Loucy (cell line): Measurements from ENCODE around the gene TMED8.

Experiments used
- H2AFZ ChIP-seq: fragments of 200-600 bp; sonication (generic); 2 replicates; pipeline ENCODE4 v1.6.0; 2016; ENCODE audit warnings: antibody characterized with exemption, mild to moderate bottlenecking, low read length, moderate library complexity
- H3F3A ChIP-seq: fragments of 200-600 bp; 2 replicates; pipeline ENCODE4 v1.6.0; 2016; ENCODE audit warnings: antibody characterized with exemption, low read depth, mild to moderate bottlenecking
- H3K27me3 ChIP-seq: fragments of 200-600 bp; sonication (generic); 2 replicates; pipeline ENCODE4 v1.6.1; 2014; ENCODE audit warnings: low read length, mild to moderate bottlenecking; ENCODE audit not compliant: insufficient read depth, poor library complexity, severe bottlenecking
- H3K36me3 ChIP-seq: fragments of 200-600 bp; sonication (generic); 2 replicates; pipeline ENCODE4 v1.6.1; 2016; ENCODE audit warnings: low read length; ENCODE audit not compliant: insufficient read depth
- H3K4me1 ChIP-seq: fragments of 200-600 bp; sonication (generic); 2 replicates; pipeline ENCODE4 v1.5.1; 2014; ENCODE audit warnings: low read length, mild to moderate bottlenecking; ENCODE audit not compliant: insufficient read depth, poor library complexity, severe bottlenecking
- H3K4me2 ChIP-seq: fragments of 200-600 bp; sonication (generic); 2 replicates; pipeline ENCODE4 v1.6.0; 2014; ENCODE audit warnings: antibody characterized with exemption, low read length, low read depth, mild to moderate bottlenecking; ENCODE audit not compliant: poor library complexity, severe bottlenecking
- H3K4me3 ChIP-seq: fragments of 200-600 bp; sonication (generic); 2 replicates; pipeline ENCODE4 v1.5.1; 2014; ENCODE audit warnings: low read length, mild to moderate bottlenecking, mixed read lengths; ENCODE audit not compliant: poor library complexity, severe bottlenecking
- H3K79me2 ChIP-seq: fragments of 200-600 bp; sonication (generic); 2 replicates; pipeline ENCODE4 v1.6.1; 2014; ENCODE audit warnings: low read length; ENCODE audit not compliant: insufficient read depth
- H3K9ac ChIP-seq: fragments of 200-600 bp; sonication (generic); 2 replicates; pipeline ENCODE4 v1.6.0; 2014; ENCODE audit warnings: mild to moderate bottlenecking, low read depth, low read length, moderate library complexity; ENCODE audit not compliant: poor library complexity, severe bottlenecking
- H3K9me2 ChIP-seq: fragments of 200-600 bp; sonication (generic); replicated peaks from 2 replicates; pipeline ENCODE4 v1.6.1; 2016; ENCODE audit warnings: low read depth, low read length, mixed read lengths
- H3K9me3 ChIP-seq: fragments of 200-600 bp; sonication (generic); 2 replicates; pipeline ENCODE4 v1.6.1; 2014; ENCODE audit warnings: mild to moderate bottlenecking, antibody characterized with exemption, low read length, low read depth; ENCODE audit not compliant: insufficient read depth
- H4K20me1 ChIP-seq: fragments of 200-600 bp; sonication (generic); 2 replicates; pipeline ENCODE4 v1.6.0; 2014; ENCODE audit warnings: antibody characterized with exemption, low read length, mild to moderate bottlenecking; ENCODE audit not compliant: insufficient read depth, poor library complexity, severe bottlenecking
- CTCF ChIP-seq: fragments of 200-600 bp; sonication (generic); conservative IDR thresholded peaks from 2 replicates; pipeline ENCODE4 v1.5.1; 2014; ENCODE audit warnings: mild to moderate bottlenecking, antibody characterized with exemption, low read length
- EZH2phosphoT487 ChIP-seq: fragments of 200-600 bp; IDR thresholded peaks from 2 replicates; pipeline ENCODE4 v1.6.1; 2018; ENCODE audit warnings: antibody characterized with exemption, mild to moderate bottlenecking, moderate library complexity, borderline replicate concordance

TMED8 gene

DNA sequence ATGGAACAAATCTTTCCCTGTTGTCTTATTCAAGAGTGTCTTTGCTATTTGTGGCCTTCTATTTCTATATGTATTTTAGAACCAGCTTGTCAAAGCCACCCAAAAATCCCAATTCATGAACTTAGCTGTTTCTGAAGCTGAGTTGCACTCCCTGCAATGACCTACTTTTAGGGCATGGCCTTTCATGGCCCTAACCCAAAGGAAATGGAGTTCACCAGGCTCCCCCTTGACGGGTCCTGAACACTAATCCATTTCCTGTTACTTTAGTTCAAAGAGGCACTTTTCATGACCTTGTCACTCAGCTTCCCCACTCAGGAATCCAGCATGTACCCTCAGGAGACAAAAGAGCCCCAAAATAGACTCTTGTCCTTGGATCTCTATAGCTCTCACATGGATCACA is 7.6 kb downstream of the TMED8 start:
- no peaks in the 10 kb centered on the region for H4K20me1 ChIP-seq
- H3K9me3 ChIP-seq = no peaks in the 10 kb centered on the region
- peaks cover 38% of the 10 kb centered on the region for H3K4me1 ChIP-seq
- peak overlapping the region; percentile 10 for H3K9ac ChIP-seq
- TF ChIP-seq EZH2phosphoT487 (no peak), CTCF (no peak)
- no peaks in the 10 kb centered on the region for H3K9me2 ChIP-seq
- H3K27me3 ChIP-seq = no peaks in the 10 kb centered on the region
- no peaks in the 10 kb centered on the region for H3K36me3 ChIP-seq
- peak overlapping the region; percentile 55 for H3K4me2 ChIP-seq
- H3F3A ChIP-seq = 0 out of 2 replicates have a peak, but pooled peaks cover 8% of the 10 kb centered on the region
- peaks cover 11% of the 10 kb centered on the region; the same call in 1 of the 2 replicates for H3K79me2 ChIP-seq
- H3K4me3 ChIP-seq = peak overlapping the region; percentile 37
- H2AFZ ChIP-seq = no peak overlapping the region

- no peaks in the 10 kb centered on the region for H4K20me1 ChIP-seq
- no peaks in the 10 kb centered on the region for H3F3A ChIP-seq
- H3K36me3 ChIP-seq = no peaks in the 10 kb centered on the region
- H3K79me2 ChIP-seq = no peaks in the 10 kb centered on the region
- peaks cover 6% of the 10 kb centered on the region for H3K4me1 ChIP-seq
- H3K27me3 ChIP-seq = no peaks in the 10 kb centered on the region
- no peak overlapping the region for H3K9ac ChIP-seq
- H3K4me3 ChIP-seq = no peak overlapping the region
- no peaks in the 10 kb centered on the region for H3K9me2 ChIP-seq
- no peaks in the 10 kb centered on the region for H3K9me3 ChIP-seq
- no peak overlapping the region for H3K4me2 ChIP-seq
- H2AFZ ChIP-seq = no peak overlapping the region
- TF ChIP-seq CTCF (no peak), EZH2phosphoT487 (no peak)
These were observed 12.7 kb downstream of the TMED8 start for GRCh38 chr14:77364146-77364545.

GRCh38 chr14:77359626-77360025 is 17.3 kb downstream of the TMED8 start:
- H4K20me1 ChIP-seq = no peaks in the 10 kb centered on the region
- H3K4me1 ChIP-seq = no peaks in the 10 kb centered on the region
- H3F3A ChIP-seq = no peaks in the 10 kb centered on the region
- no peaks in the 10 kb centered on the region for H3K9me3 ChIP-seq
- H3K79me2 ChIP-seq = no peaks in the 10 kb centered on the region
- H3K4me3 ChIP-seq = no peak overlapping the region
- no peak for TF ChIP-seq EZH2phosphoT487
- TF ChIP-seq CTCF = no peak
- H2AFZ ChIP-seq = no peak overlapping the region
- H3K9me2 ChIP-seq = no peaks in the 10 kb centered on the region
- H3K4me2 ChIP-seq = no peak overlapping the region
- no peaks in the 10 kb centered on the region for H3K27me3 ChIP-seq
- no peak overlapping the region for H3K9ac ChIP-seq
- no peaks in the 10 kb centered on the region for H3K36me3 ChIP-seq
